ENCODE measurements around the gene CEBPA. TPM values are rescaled to one million over a fixed set of nuclear protein-coding genes. Genes with fewer than 3 reads are reported as not detected.

The CEBPA gene
- total and polyA plus RNA-seq, 2 experiments from 2014 or later = 2.4 to 6.2 TPM

GRCh38 chr19:33269016-33269415, 33.3 kb downstream of the CEBPA start:
- no peaks in the 10 kb centered on the region for H3K27me3 ChIP-seq
- no peak for TF ChIP-seq CTCF (IDR thresholded peaks at IDR 0.05; ENCODE audit: low read depth, low read length)
- no peak overlapping the region for H3K27ac ChIP-seq
- H3K4me3 ChIP-seq = no peak overlapping the region
- DNase-seq (ENCODE audit: low read depth in 1 of 2, low spot score in 1 of 2) = no peak
- H3K9me3 ChIP-seq (ENCODE audit: low read depth) = no peaks in the 10 kb centered on the region
- H3K4me1 ChIP-seq (ENCODE audit: low read depth) = peaks cover 12% of the 10 kb centered on the region
- H3K36me3 ChIP-seq = no peaks in the 10 kb centered on the region

GRCh38 chr19:33268162-33268991, 34.0 kb downstream of the CEBPA start:
- Histone ChIP-seq H3K9me3 (ENCODE audit: low read depth) (no peaks in the 10 kb centered on the region), H3K36me3 (no peaks in the 10 kb centered on the region), H3K27me3 (no peaks in the 10 kb centered on the region), H3K4me1 (ENCODE audit: low read depth) (peaks cover 7% of the 10 kb centered on the region), H3K4me3 (no peak overlapping the region), H3K27ac (no peak overlapping the region)
- TF ChIP-seq CTCF (IDR thresholded peaks at IDR 0.05; ENCODE audit: low read depth, low read length) = no peak
- DNase-seq (ENCODE audit: low read depth in 1 of 2, low spot score in 1 of 2) = no peak

- H3K4me1 ChIP-seq (ENCODE audit: low read depth) = peaks cover 5% of the 10 kb centered on the region
- H3K27ac ChIP-seq = no peak overlapping the region
- H3K27me3 ChIP-seq = no peaks in the 10 kb centered on the region
- H3K36me3 ChIP-seq = no peaks in the 10 kb centered on the region
- H3K4me3 ChIP-seq = no peak overlapping the region
- TF ChIP-seq CTCF (IDR thresholded peaks at IDR 0.05; ENCODE audit: low read depth, low read length) = no peak
- DNase-seq (ENCODE audit: low read depth in 1 of 2, low spot score in 1 of 2) = no peak
- H3K9me3 ChIP-seq (ENCODE audit: low read depth) = no peaks in the 10 kb centered on the region
Measured at GRCh38 chr19:33267706-33268105, 34.6 kb downstream of the CEBPA start.

- H3K9me3 ChIP-seq (ENCODE audit: low read depth) = no peaks in the 10 kb centered on the region
Measured at GRCh38 chr19:33266974-33267484, 35.3 kb downstream of the CEBPA start.

GRCh38 chr19:33264881-33265445, 37.4 kb downstream of the CEBPA start:
- no peak for DNase-seq (ENCODE audit: low read depth in 1 of 2, low spot score in 1 of 2)
- no peak overlapping the region for H3K27ac ChIP-seq
- TF ChIP-seq CTCF (IDR thresholded peaks at IDR 0.05; ENCODE audit: low read depth, low read length) = no peak
- no peak overlapping the region for H3K4me3 ChIP-seq
- H3K9me3 ChIP-seq (ENCODE audit: low read depth) = no peaks in the 10 kb centered on the region
- no peaks in the 10 kb centered on the region for H3K36me3 ChIP-seq
- peaks cover 5% of the 10 kb centered on the region for H3K4me1 ChIP-seq (ENCODE audit: low read depth)
- H3K27me3 ChIP-seq = no peaks in the 10 kb centered on the region

More at GRCh38 chr19:33266974-33267484, 35.3 kb downstream of the CEBPA start:
- H3K36me3 ChIP-seq = no peaks in the 10 kb centered on the region
- no peak for TF ChIP-seq CTCF (IDR thresholded peaks at IDR 0.05; ENCODE audit: low read depth, low read length)
- no peak overlapping the region for H3K27ac ChIP-seq
- no peak overlapping the region for H3K4me3 ChIP-seq
- DNase-seq (ENCODE audit: low read depth in 1 of 2, low spot score in 1 of 2) = no peak
- H3K27me3 ChIP-seq = no peaks in the 10 kb centered on the region
- peaks cover 5% of the 10 kb centered on the region for H3K4me1 ChIP-seq (ENCODE audit: low read depth)
